K562 (cell line): ENCODE data around the gene PPIA. TPM values are rescaled to one million over a fixed set of nuclear protein-coding genes. Genes with fewer than 3 reads are reported as not detected.

Experiments
- CREM ChIP-seq: IDR thresholded peaks from 2 replicates; pipeline ENCODE4 v1.6.1; 2014; ENCODE audit warnings: antibody characterized with exemption, low read depth
- DDX20 ChIP-seq: fragments of 450-650 bp; IDR thresholded peaks from 2 replicates; pipeline ENCODE4 v1.6.1; 2016; ENCODE audit warnings: missing genetic modification characterization, low read depth, mild to moderate bottlenecking, missing compliant biosample characterization, moderate library complexity
- ETS1 ChIP-seq: conservative IDR thresholded peaks from 2 replicates; pipeline ENCODE4 v1.6.1; 2011; ENCODE audit warnings: low read depth, mild to moderate bottlenecking, low read length; ENCODE audit not compliant: control insufficient read depth
- HEY1 ChIP-seq: fragments of 250-450 bp; sonication (Bioruptor Pico); IDR thresholded peaks from 2 replicates; pipeline ENCODE4 v1.5.0; 2020; ENCODE audit warnings: mild to moderate bottlenecking, moderate library complexity, borderline replicate concordance
- ILK ChIP-seq: fragments of 450-650 bp; IDR thresholded peaks from 2 replicates; pipeline ENCODE4 v1.6.1; 2016; ENCODE audit warnings: missing genetic modification characterization, low read depth, mild to moderate bottlenecking, missing compliant biosample characterization, moderate library complexity, borderline replicate concordance
- KDM4B ChIP-seq, 2 experiments: fragments of 450-650 bp in 1 of 2; sonication (generic) in 1 of 2; IDR thresholded peaks; 2 replicates each; pipeline ENCODE4 v1.6.1; 2016 to 2017; ENCODE audit warnings: borderline replicate concordance in 2 of 2, antibody characterized with exemption in 1 of 2, low read depth in 1 of 2, mild to moderate bottlenecking in 1 of 2
- MCM2 ChIP-seq: fragments of 450-650 bp; IDR thresholded peaks from 2 replicates; pipeline ENCODE4 v1.6.1; 2017; ENCODE audit warnings: low read depth, mild to moderate bottlenecking
- MYNN ChIP-seq, 2 experiments: sonication (generic); formaldehyde crosslinking in 1 of 2; IDR thresholded peaks; 2 replicates each; pipeline versions ENCODE4 v1.5.0 to v1.6.1; 2016 to 2020; ENCODE audit warnings: antibody characterized with exemption in 1 of 2, missing genetic modification reagents in 1 of 2
- SFPQ ChIP-seq: fragments of 200-400 bp; formaldehyde crosslinking; IDR thresholded peaks from 2 replicates; pipeline ENCODE4 v1.6.1; 2017; ENCODE audit warnings: mild to moderate bottlenecking, low read depth, low read length, moderate library complexity
- TCF7L2 ChIP-seq: fragments of 150-350 bp; IDR thresholded peaks from 2 replicates; pipeline ENCODE4 v1.6.1; 2016; ENCODE audit warnings: low read depth, mild to moderate bottlenecking, low read length, moderate library complexity
- U2AF2 ChIP-seq: fragments of 200-400 bp; formaldehyde crosslinking; optimal IDR thresholded peaks from 2 replicates; pipeline ENCODE3; 2017; ENCODE audit warnings: low read depth, mild to moderate bottlenecking, low read length
- ZNF316 ChIP-seq: fragments of 450-650 bp; IDR thresholded peaks from 2 replicates; pipeline ENCODE4 v1.6.1; 2016
- ZNF512 ChIP-seq: IDR thresholded peaks from 2 replicates; pipeline ENCODE4 v1.6.1; 2016; ENCODE audit warnings: missing genetic modification characterization, missing compliant biosample characterization
- ZNF592 ChIP-seq: fragments of 450-650 bp; IDR thresholded peaks from 2 replicates; pipeline ENCODE4 v1.6.1; 2017; ENCODE audit warnings: antibody characterized with exemption, mild to moderate bottlenecking
- polyA plus RNA-seq, 8 experiments: library from polyadenylated mRNA; depleted of rRNA in 4 of 8; stranded (reverse) in 5 of 8; unstranded in 3 of 8; fragments of >200 nt; fragmentation: Nextera tagmentation in 2 of 8; fragmentation: Illumina TruSeq in 1 of 8; extraction: Ambion mirVana in 2 of 8; extraction: Trizol in 1 of 8; gene quantifications; 2 replicates each; pipeline versions ENCODE4 v1.2.1 to v1.2.3, GENCODE V29; 2011 to 2014; ENCODE audit warnings: inconsistent platforms in 1 of 8, missing spikeins in 1 of 8
- total RNA-seq, 7 experiments: library from RNA; depleted of rRNA in 6 of 7; stranded (reverse); fragments of >200 nt in 6 of 7; fragmentation: Illumina TruSeq in 2 of 7; extraction: Trizol in 2 of 7; gene quantifications; 2 replicates each; pipeline versions ENCODE4 v1.2.1 to v1.2.3, GENCODE V29; 2011 to 2021; ENCODE audit warnings: low replicate concordance in 1 of 7

Gene PPIA
- total and polyA plus RNA-seq, 9 of the 15 experiments (the other 6 are each of a cell fraction or from before 2014, with no cell fraction given), result 2,583 to 7,504 (median 3,973) TPM

- TF ChIP-seq ZNF512 (tag) (no peak), SFPQ (peak; percentile 60; the same call in 1 of the 2 replicates), ZNF592 (peak; percentile 84), DDX20 (tag) (no peak), ETS1 (0 out of 2 replicates have a peak, but pooled peaks have one; percentile 76), TCF7L2 (no peak), HEY1 (CRISPR knock-in tag) (no peak), CREM (peak; percentile 88), MCM2 (no peak), MYNN (IDR thresholded peaks at IDR 0.05) (0 out of 2 replicates have a peak, but pooled peaks have one; percentile 18), MYNN (CRISPR knock-in tag; IDR thresholded peaks at IDR 0.05) (no peak), U2AF2 (no peak), ILK (tag) (no peak), ZNF316 (no peak), KDM4B (IDR thresholded peaks at IDR 0.05; ENCODE audit: borderline replicate concordance in 2 of 2, low read depth in 1 of 2) (no peak; a peak in 1 of 4 replicates)
These were observed at the start of gene PPIA (continued) for GRCh38 chr7:44796504-44797328.
